SW480 (cell line): ENCODE results near the gene LAMB1.
"Not testable (repeated sequence)": the region's sequence is repeated elsewhere in the genome, so short reads cannot be mapped to it uniquely, and the experiment has no call there.

Source experiments
- DNase-seq: peaks from one replicate; pipeline ENCODE4 v3.0.0-alpha.2; 2016; ENCODE audit warnings: low spot score

The LAMB1 gene

GRCh38 chr7:107917763-107918651, 85.0 kb downstream of the LAMB1 start:
- no peak for DNase-seq

GRCh38 chr7:107915541-107915940, 87.4 kb downstream of the LAMB1 start:
- no peak for DNase-seq

DNA sequence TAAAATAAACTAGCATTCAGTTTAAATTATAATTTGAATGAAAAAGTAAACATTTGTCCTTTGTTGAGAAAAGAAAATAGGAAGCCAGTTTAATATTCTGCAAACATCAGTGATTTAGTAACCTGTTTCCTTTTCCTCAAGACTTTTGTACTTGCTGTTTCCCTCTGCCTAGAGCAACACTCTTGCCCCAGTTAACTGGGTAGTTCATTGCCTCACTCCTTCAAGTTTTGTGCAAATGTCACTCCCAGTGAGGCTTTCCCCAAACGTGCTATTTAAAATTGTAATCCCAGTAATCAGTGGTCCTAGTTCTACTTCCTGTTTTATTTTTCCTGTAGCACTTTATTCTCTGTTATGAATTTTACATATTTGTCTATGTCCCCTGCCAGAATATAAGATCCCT, 88.1 kb downstream of the LAMB1 start:
- no peak for DNase-seq

DNA sequence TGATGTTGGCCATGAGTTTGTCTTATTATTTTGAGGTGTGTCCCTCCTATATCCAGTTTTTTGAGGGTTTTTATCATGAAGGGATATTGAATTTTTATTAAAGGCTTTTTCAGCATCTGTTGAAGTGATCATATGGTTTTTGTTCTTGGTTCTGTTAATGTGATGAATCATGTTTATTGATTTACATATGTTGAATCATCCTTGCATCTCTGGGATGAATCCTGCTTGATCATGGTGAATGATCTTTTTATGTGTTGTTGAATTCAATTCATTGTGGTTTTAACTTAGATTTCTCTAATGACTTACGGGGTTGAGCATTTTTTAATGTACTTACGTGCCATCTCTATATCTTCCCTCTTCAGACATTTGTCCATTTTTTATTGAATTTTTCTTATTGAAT, 89.1 kb downstream of the LAMB1 start:
- DNase-seq: no peak

- no peak for DNase-seq
Observed at GRCh38 chr7:107911981-107912380, 91.0 kb downstream of the LAMB1 start.

GRCh38 chr7:107909445-107909844, 93.5 kb downstream of the LAMB1 start:
- DNase-seq: no peak

DNA sequence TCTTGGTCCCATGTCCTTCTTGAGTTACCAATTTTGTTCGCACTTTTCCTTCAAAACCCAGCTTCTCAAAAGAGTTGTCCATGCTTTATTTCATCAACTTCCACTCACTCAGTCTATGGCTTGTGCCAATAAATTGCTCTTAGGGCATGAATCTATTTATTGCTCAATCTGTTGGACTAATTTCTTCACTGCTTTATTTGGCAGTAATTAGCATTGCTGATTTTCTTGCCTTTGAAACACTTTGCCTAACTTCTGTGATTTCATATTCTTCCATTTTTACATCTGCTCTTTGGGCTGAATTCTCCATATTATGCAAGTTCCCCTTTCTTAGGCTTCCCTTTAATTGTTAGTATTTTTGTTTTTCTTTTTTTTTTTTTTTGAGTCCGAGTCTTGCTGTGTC, 95.2 kb downstream of the LAMB1 start:
- DNase-seq: no peak

GRCh38 chr7:107902381-107902780, 100.6 kb downstream of the LAMB1 start:
- no peak for DNase-seq

GRCh38 chr7:107900496-107901015, 102.4 kb downstream of the LAMB1 start:
- no peak for DNase-seq

GRCh38 chr7:107898997-107899594, 103.9 kb downstream of the LAMB1 start:
- DNase-seq: no peak

DNA sequence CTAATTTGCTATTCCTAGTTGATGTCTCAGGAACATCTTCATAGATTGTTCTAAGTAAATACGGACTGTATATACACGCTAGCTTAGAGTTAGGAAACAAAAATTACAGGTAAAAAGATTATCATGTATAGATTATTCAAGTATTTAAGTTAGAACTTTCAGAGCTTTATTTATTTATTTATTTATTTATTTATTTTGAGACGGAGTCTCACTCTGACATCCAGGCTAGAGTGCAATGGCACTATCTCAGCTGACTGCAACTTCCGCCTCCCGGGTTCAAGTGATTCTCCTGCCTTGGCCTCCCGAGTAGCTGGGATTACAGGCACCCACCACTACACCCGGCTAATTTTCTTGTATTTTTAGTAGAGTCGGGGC, 110.6 kb downstream of the LAMB1 start:
- DNase-seq: not testable (repeated sequence)

GRCh38 chr7:107891636-107892366, 111.2 kb downstream of the LAMB1 start:
- no peak for DNase-seq

DNA sequence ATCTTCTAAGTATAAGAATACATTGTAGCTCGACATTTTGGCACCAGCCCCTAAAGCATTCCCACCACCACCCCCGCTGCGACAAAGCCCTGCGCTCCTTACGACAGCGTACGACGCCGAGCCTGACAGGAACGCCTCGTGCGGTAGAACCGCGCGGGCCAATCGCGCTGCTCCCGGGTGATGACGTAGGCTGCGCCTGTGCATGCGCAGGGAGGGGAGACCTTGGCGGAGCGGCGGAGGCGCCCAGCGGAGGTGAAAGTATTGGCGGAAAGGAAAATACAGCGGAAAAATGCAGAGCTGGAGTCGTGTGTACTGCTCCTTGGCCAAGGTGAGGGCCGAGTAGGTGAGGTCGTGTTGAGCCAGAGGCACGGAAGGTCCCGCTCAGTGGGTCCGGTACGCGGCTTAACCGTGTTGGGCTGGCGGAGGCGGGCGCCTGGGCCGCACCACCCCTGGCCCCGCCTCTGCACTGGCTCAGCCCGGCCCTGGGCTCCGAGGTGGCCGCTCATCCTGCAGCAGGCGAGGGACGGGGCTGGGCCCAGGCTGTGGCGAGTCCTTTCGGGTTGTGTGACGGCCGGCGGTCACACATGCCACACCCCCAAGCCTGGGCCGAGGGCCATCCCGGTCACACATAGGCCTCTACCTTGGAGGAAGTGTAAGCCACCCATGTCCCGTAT, 111.9 kb downstream of the LAMB1 start, which contains the start of gene DLD:
DLD (plus strand) TSS at position 222 of the 674 bp plus-strand sequence; CDS start at position 290, 68 bp downstream.
- peak; percentile 89 for DNase-seq

- DNase-seq: no peak
Observed at GRCh38 chr7:107890493-107890961, 112.4 kb downstream of the LAMB1 start.

DNA sequence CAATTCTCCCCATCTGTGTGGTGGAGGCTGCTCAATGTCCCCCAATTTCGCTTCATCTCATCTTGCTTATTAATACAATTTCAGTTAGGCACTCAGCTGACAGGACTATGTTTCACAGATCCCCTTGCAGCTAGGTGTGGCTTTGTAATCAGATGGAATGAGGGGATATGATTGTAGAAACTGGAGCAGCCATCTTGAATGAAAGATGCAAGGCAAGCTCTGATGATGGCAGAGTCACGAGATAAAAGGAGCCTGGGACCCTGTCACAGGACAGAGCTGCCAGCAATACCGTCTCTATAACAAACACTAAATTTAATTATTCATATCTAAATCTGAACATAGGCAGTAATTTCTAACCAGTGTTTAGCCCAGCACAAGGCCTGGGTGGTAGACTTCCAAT, 113.0 kb downstream of the LAMB1 start:
- no peak for DNase-seq

GRCh38 chr7:107887827-107888226, 115.1 kb downstream of the LAMB1 start:
- DNase-seq: not testable (repeated sequence)

DNA sequence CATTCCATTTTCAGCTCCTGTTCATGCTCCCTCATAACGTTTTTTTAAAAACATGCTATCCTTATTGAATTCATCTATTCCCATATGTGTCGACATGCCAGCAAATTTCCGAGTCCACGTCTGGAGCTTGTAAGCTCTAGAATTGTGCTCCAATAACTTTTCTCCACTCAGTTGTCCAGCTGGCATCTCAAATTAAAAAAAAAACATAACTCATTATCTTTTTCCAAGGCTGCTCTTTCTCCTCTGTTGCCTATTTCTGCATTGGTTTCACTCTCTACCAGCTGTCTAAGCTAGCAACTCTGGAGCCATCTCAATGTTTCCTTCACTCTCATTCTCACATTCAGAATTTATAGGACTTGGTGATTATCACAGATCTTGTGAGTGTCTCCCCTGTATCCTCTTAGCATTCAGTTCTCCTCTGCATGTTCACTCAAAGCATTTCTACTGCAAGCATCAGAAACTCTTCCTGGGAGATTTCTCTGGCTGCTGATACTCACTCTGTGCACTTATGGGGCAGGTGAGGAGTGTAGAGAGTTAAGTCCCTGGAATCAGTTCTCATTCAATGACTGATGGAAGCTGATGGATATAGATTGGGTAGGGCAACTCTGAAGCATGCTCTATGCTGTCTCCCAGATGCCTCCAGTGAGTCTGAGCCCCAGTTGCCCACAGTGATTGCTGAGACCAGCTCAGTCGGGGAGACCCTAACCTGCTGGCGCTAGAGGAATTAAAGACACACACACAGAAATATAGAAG, 118.7 kb downstream of the LAMB1 start:
- no peak for DNase-seq

- DNase-seq: no peak
Observed at GRCh38 chr7:107882766-107883165, 120.2 kb downstream of the LAMB1 start.

GRCh38 chr7:107879400-107880035, 123.4 kb downstream of the LAMB1 start:
- peak; percentile 81 for DNase-seq

GRCh38 chr7:107878636-107879035, 124.3 kb downstream of the LAMB1 start:
- no peak for DNase-seq
